ENCODE data around the gene NEURL1B. TPM values are rescaled to one million over a fixed set of nuclear protein-coding genes. Genes with fewer than 3 reads are reported as not detected.

NEURL1B gene
- total RNA-seq, 1 donor from 2014 or later, result 1.5 TPM

DNA sequence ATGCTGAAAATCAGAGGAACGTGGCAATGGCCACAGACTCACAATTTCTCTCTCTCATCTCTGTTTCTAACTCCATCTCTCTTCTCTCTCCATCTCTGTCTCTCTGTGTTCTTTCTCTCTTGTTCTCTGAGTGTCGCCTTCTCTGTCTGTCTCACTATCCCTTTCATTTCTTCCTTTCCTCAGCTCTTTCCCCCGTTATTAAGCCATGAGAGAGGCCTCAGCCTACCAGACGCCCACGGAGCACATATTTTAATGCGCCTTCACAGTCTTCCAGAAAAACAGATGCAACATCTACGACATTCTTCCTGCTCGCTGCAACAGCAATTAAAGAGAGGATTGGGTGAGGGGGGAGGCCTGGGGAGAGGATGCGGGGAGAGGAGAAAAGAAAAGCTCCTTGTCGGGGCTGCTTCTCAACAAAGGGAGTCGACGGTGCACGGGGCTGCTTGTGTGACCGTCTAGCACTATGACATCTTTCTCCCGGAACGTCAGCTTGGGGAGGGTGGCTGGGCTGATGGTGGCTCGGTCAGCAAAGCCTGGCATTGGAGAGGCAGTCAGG, 37.7 kb upstream of the NEURL1B start:
- H3K4me1 Mint-ChIP-seq (ENCODE audit: unreplicated experiment), result peaks cover 9% of the 10 kb centered on the region
- H3K27ac Mint-ChIP-seq (ENCODE audit: unreplicated experiment), result no peak overlapping the region
- no peak overlapping the region for H3K4me3 Mint-ChIP-seq (ENCODE audit: unreplicated experiment)

DNA sequence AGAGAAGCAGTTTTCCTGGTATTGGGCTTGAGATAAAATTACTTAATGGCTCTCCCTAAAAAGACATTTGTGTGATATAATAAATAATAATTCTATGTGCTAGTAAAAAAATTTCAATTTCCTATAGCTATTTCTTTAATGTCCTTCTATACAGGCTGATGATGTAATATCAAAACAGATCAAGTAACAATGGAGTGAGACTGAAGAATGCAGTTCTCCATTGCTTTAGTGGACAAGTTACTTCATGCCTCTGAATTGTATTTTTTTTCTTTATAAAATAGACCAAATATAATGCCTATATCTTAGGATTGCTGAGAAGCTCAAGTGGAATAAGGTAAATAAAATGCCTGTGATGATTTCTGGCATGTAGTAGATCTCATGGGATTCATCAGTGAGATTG, 35.6 kb upstream of the NEURL1B start:
- peaks cover 9% of the 10 kb centered on the region for H3K4me1 Mint-ChIP-seq (ENCODE audit: unreplicated experiment)
- DNase-seq (ENCODE audit: extremely low spot score, unreplicated experiment), result no peak
- peaks cover 36% of the 10 kb centered on the region for H3K27me3 Mint-ChIP-seq (ENCODE audit: unreplicated experiment)
- no peak overlapping the region for H3K4me3 Mint-ChIP-seq (ENCODE audit: unreplicated experiment)
- H3K36me3 Mint-ChIP-seq (ENCODE audit: unreplicated experiment), result no peaks in the 10 kb centered on the region
- TF ChIP-seq, protein P1, sequence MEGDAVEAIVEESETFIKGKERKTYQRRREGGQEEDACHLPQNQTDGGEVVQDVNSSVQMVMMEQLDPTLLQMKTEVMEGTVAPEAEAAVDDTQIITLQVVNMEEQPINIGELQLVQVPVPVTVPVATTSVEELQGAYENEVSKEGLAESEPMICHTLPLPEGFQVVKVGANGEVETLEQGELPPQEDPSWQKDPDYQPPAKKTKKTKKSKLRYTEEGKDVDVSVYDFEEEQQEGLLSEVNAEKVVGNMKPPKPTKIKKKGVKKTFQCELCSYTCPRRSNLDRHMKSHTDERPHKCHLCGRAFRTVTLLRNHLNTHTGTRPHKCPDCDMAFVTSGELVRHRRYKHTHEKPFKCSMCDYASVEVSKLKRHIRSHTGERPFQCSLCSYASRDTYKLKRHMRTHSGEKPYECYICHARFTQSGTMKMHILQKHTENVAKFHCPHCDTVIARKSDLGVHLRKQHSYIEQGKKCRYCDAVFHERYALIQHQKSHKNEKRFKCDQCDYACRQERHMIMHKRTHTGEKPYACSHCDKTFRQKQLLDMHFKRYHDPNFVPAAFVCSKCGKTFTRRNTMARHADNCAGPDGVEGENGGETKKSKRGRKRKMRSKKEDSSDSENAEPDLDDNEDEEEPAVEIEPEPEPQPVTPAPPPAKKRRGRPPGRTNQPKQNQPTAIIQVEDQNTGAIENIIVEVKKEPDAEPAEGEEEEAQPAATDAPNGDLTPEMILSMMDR (IDR thresholded peaks at IDR 0.05), result no peak
- no peak overlapping the region for H3K27ac Mint-ChIP-seq (ENCODE audit: unreplicated experiment)
- no peaks in the 10 kb centered on the region for H3K9me3 Mint-ChIP-seq (ENCODE audit: unreplicated experiment)

More for the DNA sequence above, 37.7 kb upstream of the NEURL1B start:
- Mint-ChIP-seq H3K9me3 (ENCODE audit: unreplicated experiment) (no peaks in the 10 kb centered on the region), H3K27me3 (ENCODE audit: unreplicated experiment) (peaks cover 30% of the 10 kb centered on the region), H3K36me3 (ENCODE audit: unreplicated experiment) (no peaks in the 10 kb centered on the region)
- no peak for DNase-seq (ENCODE audit: extremely low spot score, unreplicated experiment)
- TF ChIP-seq, protein P1 (IDR thresholded peaks at IDR 0.05), result no peak

DNA sequence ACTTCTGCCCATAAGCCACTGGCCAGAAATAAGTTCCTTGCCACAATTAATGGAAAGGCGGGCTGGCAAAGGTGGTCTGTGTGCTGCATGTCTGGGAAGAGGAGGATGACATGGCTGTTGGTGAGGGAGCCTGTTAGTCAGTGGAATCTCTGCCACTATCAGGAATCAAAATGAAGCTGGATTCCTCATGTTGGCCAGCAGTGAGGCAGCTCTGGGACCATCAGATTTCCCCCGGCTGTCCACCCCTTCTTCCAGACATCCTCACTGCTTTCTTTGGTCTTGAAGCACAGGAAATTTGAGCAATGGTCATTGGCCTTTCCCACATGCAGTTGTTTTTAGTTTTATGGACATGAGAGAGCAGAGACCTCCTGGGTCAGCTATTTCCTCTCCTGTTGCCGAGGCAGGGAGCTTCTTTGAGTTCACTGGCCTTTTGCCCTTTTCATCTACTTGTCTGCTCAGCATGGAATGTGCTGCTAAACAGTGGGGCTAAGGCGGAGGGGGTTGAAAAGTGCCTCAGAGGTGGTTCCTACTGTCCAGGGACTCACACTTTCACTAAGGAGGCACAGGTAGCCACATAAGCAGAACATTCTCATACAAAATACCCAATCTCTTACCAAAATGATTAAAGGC, 34.8 kb upstream of the NEURL1B start:
- no peak overlapping the region for H3K27ac Mint-ChIP-seq (ENCODE audit: unreplicated experiment)
- peaks cover 43% of the 10 kb centered on the region for H3K27me3 Mint-ChIP-seq (ENCODE audit: unreplicated experiment)
- no peak for DNase-seq (ENCODE audit: extremely low spot score, unreplicated experiment)
- no peak overlapping the region for H3K4me3 Mint-ChIP-seq (ENCODE audit: unreplicated experiment)
- peaks cover 9% of the 10 kb centered on the region for H3K4me1 Mint-ChIP-seq (ENCODE audit: unreplicated experiment)
- H3K36me3 Mint-ChIP-seq (ENCODE audit: unreplicated experiment), result no peaks in the 10 kb centered on the region
- H3K9me3 Mint-ChIP-seq (ENCODE audit: unreplicated experiment), result no peaks in the 10 kb centered on the region
- TF ChIP-seq, protein P1 (IDR thresholded peaks at IDR 0.05), result no peak

GRCh38 chr5:172607213-172607793, 33.8 kb upstream of the NEURL1B start:
- TF ChIP-seq, protein P1 (IDR thresholded peaks at IDR 0.05), result no peak
- Mint-ChIP-seq H3K4me3 (ENCODE audit: unreplicated experiment) (no peak overlapping the region), H3K36me3 (ENCODE audit: unreplicated experiment) (no peaks in the 10 kb centered on the region), H3K27ac (ENCODE audit: unreplicated experiment) (no peak overlapping the region), H3K9me3 (ENCODE audit: unreplicated experiment) (no peaks in the 10 kb centered on the region), H3K27me3 (ENCODE audit: unreplicated experiment) (peaks cover 45% of the 10 kb centered on the region), H3K4me1 (ENCODE audit: unreplicated experiment) (peaks cover 9% of the 10 kb centered on the region)
- DNase-seq (ENCODE audit: extremely low spot score, unreplicated experiment), result no peak

DNA sequence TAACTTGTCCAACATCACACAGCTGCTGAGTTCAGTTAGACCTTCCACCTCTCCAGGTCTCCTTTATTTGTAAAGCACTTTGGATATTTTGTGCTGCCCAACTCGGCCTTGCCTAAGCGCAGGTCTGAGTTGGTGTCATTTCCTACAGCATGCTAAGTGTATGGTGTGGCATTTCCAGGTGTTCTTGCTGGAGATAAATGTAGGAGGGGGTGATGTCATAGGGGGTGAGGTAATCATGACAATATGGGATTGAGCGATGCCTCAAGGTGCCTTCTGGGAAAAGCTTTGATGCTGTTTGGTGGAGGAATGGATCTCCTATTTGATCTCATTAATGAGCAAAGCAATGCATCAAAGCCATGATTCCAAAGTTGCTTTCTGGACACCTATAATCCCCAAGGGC, 32.3 kb upstream of the NEURL1B start:
- no peak overlapping the region for H3K4me3 Mint-ChIP-seq (ENCODE audit: unreplicated experiment)
- H3K4me1 Mint-ChIP-seq (ENCODE audit: unreplicated experiment), result peaks cover 6% of the 10 kb centered on the region
- H3K27ac Mint-ChIP-seq (ENCODE audit: unreplicated experiment), result no peak overlapping the region
- no peaks in the 10 kb centered on the region for H3K36me3 Mint-ChIP-seq (ENCODE audit: unreplicated experiment)
- TF ChIP-seq, protein P1 (IDR thresholded peaks at IDR 0.05), result no peak
- H3K9me3 Mint-ChIP-seq (ENCODE audit: unreplicated experiment), result peaks cover 9% of the 10 kb centered on the region
- DNase-seq (ENCODE audit: extremely low spot score, unreplicated experiment), result no peak
- peaks cover 53% of the 10 kb centered on the region for H3K27me3 Mint-ChIP-seq (ENCODE audit: unreplicated experiment)

Data from osteocyte (in vitro differentiated cells).